ENCODE data around the gene ZNF615.
A peak's percentile ranks its signal among the peaks of the same experiment; 100 is the strongest.
"Not testable (repeated sequence)": the region's sequence is repeated elsewhere in the genome, so short reads cannot be mapped to it uniquely, and the experiment has no call there.

The ZNF615 gene

GRCh38 chr19:51980116-51980736 is 27.8 kb downstream of the ZNF615 start:
- no peak for DNase-seq

- DNase-seq: no peak
Observed at GRCh38 chr19:51978882-51979281, 29.1 kb downstream of the ZNF615 start.

- no peak for DNase-seq
Observed at GRCh38 chr19:51977346-51977745, 30.7 kb downstream of the ZNF615 start.

GRCh38 chr19:51976852-51977251 is 31.2 kb downstream of the ZNF615 start:
- DNase-seq: no peak

- DNase-seq: not testable (repeated sequence)
Observed at GRCh38 chr19:51975787-51976186, 32.2 kb downstream of the ZNF615 start.

GRCh38 chr19:51971624-51972023 is 36.4 kb downstream of the ZNF615 start:
- peak in 1 of 2 donors; percentile 29 for DNase-seq

- no peak for DNase-seq
Observed at GRCh38 chr19:51970718-51971117, 37.3 kb downstream of the ZNF615 start.

- DNase-seq: no peak
Observed at GRCh38 chr19:51965583-51965982, 42.4 kb downstream of the ZNF615 start.

- DNase-seq: not testable (repeated sequence)
Observed at GRCh38 chr19:51960621-51961233, 47.3 kb downstream of the ZNF615 start.

- DNase-seq: no peak
Observed at GRCh38 chr19:51959791-51960190, 48.2 kb downstream of the ZNF615 start.

- not testable (repeated sequence) for DNase-seq
Observed at GRCh38 chr19:51957846-51958245, 50.2 kb downstream of the ZNF615 start.

GRCh38 chr19:51948975-51949374 is 59.0 kb downstream of the ZNF615 start:
- no peak for DNase-seq

- no peak for DNase-seq
Observed at GRCh38 chr19:51946602-51947001, 61.4 kb downstream of the ZNF615 start.

GRCh38 chr19:51944798-51945552 is 63.0 kb downstream of the ZNF615 start:
- no peak for DNase-seq
